22Rv1 (cell line): ENCODE data around the gene POU2F1.

Experiments used
- CTCF ChIP-seq: fragments of 450-650 bp; IDR thresholded peaks from 2 replicates; pipeline ENCODE4 v1.5.1; 2017; ENCODE audit warnings: mild to moderate bottlenecking
- ZFX ChIP-seq: fragments of 450-650 bp; IDR thresholded peaks from 2 replicates; pipeline ENCODE4 v1.6.1; 2017; ENCODE audit warnings: antibody characterized with exemption, borderline replicate concordance

- no peak for TF ChIP-seq CTCF
- no peak for TF ChIP-seq ZFX
Observed at GRCh38 chr1:167288390-167289074, 67.8 kb downstream of the POU2F1 start.
